Neuronal stem cell (in vitro differentiated cells): ENCODE results near the gene BCL2L14.

Source experiments
- DNase-seq: peaks from one replicate; pipeline ENCODE4 v3.0.0-alpha.2; 2013; ENCODE audit warnings: low spot score
- H2AFZ ChIP-seq: one replicate; pipeline ENCODE4 v1.6.1; 2013; ENCODE audit warnings: mild to moderate bottlenecking, low read length, inconsistent platforms
- H2AK5ac ChIP-seq: 2 replicates; pipeline ENCODE4 v1.6.1; 2013; ENCODE audit warnings: low read depth, mild to moderate bottlenecking, inconsistent platforms, low read length, moderate library complexity, mixed read lengths
- H2BK120ac ChIP-seq: 2 replicates; pipeline ENCODE4 v1.6.1; 2013; ENCODE audit warnings: low read depth, mild to moderate bottlenecking, inconsistent platforms, low read length, moderate library complexity, mixed read lengths
- H2BK12ac ChIP-seq: one replicate; pipeline ENCODE4 v1.6.1; 2013; ENCODE audit warnings: low read length, inconsistent platforms
- H2BK15ac ChIP-seq: 2 replicates; pipeline ENCODE4 v1.6.1; 2013; ENCODE audit warnings: mild to moderate bottlenecking, low read length, inconsistent platforms, mixed read lengths
- H2BK5ac ChIP-seq: one replicate; pipeline ENCODE4 v1.6.1; 2013; ENCODE audit warnings: inconsistent platforms, mild to moderate bottlenecking, low read length, moderate library complexity
- H3K14ac ChIP-seq: one replicate; pipeline ENCODE4 v1.6.1; 2013; ENCODE audit warnings: low read length, inconsistent platforms
- H3K18ac ChIP-seq: 2 replicates; pipeline ENCODE4 v1.6.1; 2013; ENCODE audit warnings: low read length, inconsistent platforms
- H3K23ac ChIP-seq: 2 replicates; pipeline ENCODE4 v1.6.1; 2013; ENCODE audit warnings: low read depth, mild to moderate bottlenecking, mixed read lengths, low read length, inconsistent platforms; ENCODE audit not compliant: poor library complexity
- H3K27ac ChIP-seq: replicated peaks from 3 replicates; pipeline ENCODE4 v1.5.1; 2013; ENCODE audit warnings: low read length, inconsistent platforms
- H3K27me3 ChIP-seq, 3 experiments: 2 replicates each; pipeline ENCODE4 v1.6.1; 2013; ENCODE audit warnings: low read length in 3 of 3, mild to moderate bottlenecking in 2 of 3, inconsistent platforms in 1 of 3, low read depth in 1 of 3, mixed read lengths in 1 of 3, moderate library complexity in 1 of 3; ENCODE audit not compliant: control insufficient read depth in 3 of 3, insufficient read depth in 3 of 3
- H3K36me3 ChIP-seq, 2 donors: replicated peaks in 1 of 2; 2 replicates each; pipeline ENCODE4 v1.6.1; 2013; ENCODE audit warnings: low read length in 2 of 2; ENCODE audit not compliant: control insufficient read depth in 2 of 2, insufficient read depth in 2 of 2
- H3K4ac ChIP-seq: 2 replicates; pipeline ENCODE4 v1.6.1; 2013; ENCODE audit warnings: inconsistent platforms, mild to moderate bottlenecking, low read length, moderate library complexity
- H3K4me1 ChIP-seq, 2 donors: 1 replicate in 1 of 2; 2 replicates in 1 of 2; pipeline ENCODE4 v1.6.1; 2013; ENCODE audit warnings: low read length in 2 of 2, low read depth in 1 of 2; ENCODE audit not compliant: control insufficient read depth in 2 of 2, insufficient read depth in 1 of 2
- H3K4me2 ChIP-seq: one replicate; pipeline ENCODE4 v1.6.1; 2013; ENCODE audit warnings: mild to moderate bottlenecking, low read length, inconsistent platforms; ENCODE audit not compliant: insufficient read depth, poor library complexity, severe bottlenecking
- H3K4me3 ChIP-seq, 2 donors: 2 replicates each; pipeline ENCODE4 v1.5.1; 2013; ENCODE audit warnings: low read length in 2 of 2, mild to moderate bottlenecking in 2 of 2, inconsistent platforms in 1 of 2, moderate library complexity in 1 of 2
- H3K79me1 ChIP-seq: one replicate; pipeline ENCODE4 v1.6.1; 2013; ENCODE audit warnings: low read depth, mild to moderate bottlenecking, inconsistent platforms, low read length, moderate library complexity
- H3K9ac ChIP-seq: one replicate; pipeline ENCODE4 v1.6.1; 2013; ENCODE audit warnings: mild to moderate bottlenecking, low read depth, low read length, inconsistent platforms; ENCODE audit not compliant: poor library complexity
- H3K9me3 ChIP-seq, 2 donors: replicated peaks in 1 of 2; 2 replicates each; pipeline versions ENCODE3 to v1.6.1; 2013; ENCODE audit warnings: low read length in 2 of 2, mild to moderate bottlenecking in 2 of 2, inconsistent platforms in 1 of 2, low read depth in 1 of 2, mixed read lengths in 1 of 2, moderate library complexity in 1 of 2; ENCODE audit not compliant: control insufficient read depth in 2 of 2, insufficient read depth in 1 of 2
- H4K8ac ChIP-seq: one replicate; pipeline ENCODE4 v1.6.1; 2013; ENCODE audit warnings: low read depth, mild to moderate bottlenecking, inconsistent platforms, low read length, moderate library complexity
- H4K91ac ChIP-seq: one replicate; pipeline ENCODE4 v1.6.1; 2013; ENCODE audit warnings: low read length, low read depth, mild to moderate bottlenecking, inconsistent platforms; ENCODE audit not compliant: poor library complexity
- WGBS, 2 donors: extraction: QIAGEN DNeasy Blood & Tissue Kit; methylation state at CpG; one replicate each; pipeline ENCODE4 v1.1.7; 2013; ENCODE audit warnings: missing lambda C conversion rate in 2 of 2, mixed read lengths in 1 of 2; ENCODE audit not compliant: insufficient read length in 2 of 2, insufficient replicate concordance in 1 of 2; ENCODE audit errors: extremely low coverage in 2 of 2; 5-methylcytosine and 5-hydroxymethylcytosine counted together

BCL2L14 gene

GRCh38 chr12:12054993-12055392, 15.7 kb upstream of the BCL2L14 start:
- no peaks in the 10 kb centered on the region for H3K36me3 ChIP-seq
- no peak overlapping the region for H3K9ac ChIP-seq
- no peak overlapping the region for H2BK12ac ChIP-seq
- no peak overlapping the region for H3K27ac ChIP-seq
- H3K4ac ChIP-seq = no peak overlapping the region
- peaks cover 0 to 1% of the 10 kb centered on the region in 2 donors for H3K4me1 ChIP-seq
- no peak overlapping the region for H3K23ac ChIP-seq
- no peaks in the 10 kb centered on the region for H3K9me3 ChIP-seq
- no peak overlapping the region for H2AK5ac ChIP-seq
- H2AFZ ChIP-seq = no peak overlapping the region
- H2BK120ac ChIP-seq = no peak overlapping the region
- no peak overlapping the region for H3K4me2 ChIP-seq
- no peak overlapping the region for H4K91ac ChIP-seq
- WGBS, 2 donors = no CpG with 5 or more reads among the region's 5 CpGs
- H3K14ac ChIP-seq = no peak overlapping the region
- no peak for DNase-seq
- H3K79me1 ChIP-seq = no peaks in the 10 kb centered on the region
- H2BK15ac ChIP-seq = no peak overlapping the region
- H4K8ac ChIP-seq = no peak overlapping the region
- no peak overlapping the region for H2BK5ac ChIP-seq
- no peaks in the 10 kb centered on the region for H3K27me3 ChIP-seq
- H3K18ac ChIP-seq = no peak overlapping the region
- H3K4me3 ChIP-seq = no peak overlapping the region

- Histone ChIP-seq H3K27me3 (no peaks in the 10 kb centered on the region), H3K4me1 (peaks cover 0 to 1% of the 10 kb centered on the region in 2 donors), H4K8ac (no peak overlapping the region), H3K9ac (no peak overlapping the region), H3K23ac (no peak overlapping the region), H2BK5ac (no peak overlapping the region), H3K79me1 (no peaks in the 10 kb centered on the region), H2AFZ (no peak overlapping the region), H2BK15ac (no peak overlapping the region), H3K4ac (no peak overlapping the region), H3K4me2 (no peak overlapping the region), H4K91ac (no peak overlapping the region), H2AK5ac (no peak overlapping the region), H2BK12ac (no peak overlapping the region), H3K36me3 (no peaks in the 10 kb centered on the region), H3K9me3 (no peaks in the 10 kb centered on the region), H3K18ac (no peak overlapping the region), H3K27ac (no peak overlapping the region), H2BK120ac (no peak overlapping the region), H3K4me3 (no peak overlapping the region), H3K14ac (no peak overlapping the region)
- no CpG with 5 or more reads among the region's 4 CpGs for WGBS, 2 donors
- no peak for DNase-seq
These were observed 13.8 kb upstream of the BCL2L14 start for GRCh38 chr12:12056951-12057350.

- H2AFZ ChIP-seq = no peak overlapping the region
- no CpG with 5 or more reads among the region's 4 CpGs for WGBS, 2 donors
- no peak overlapping the region for H4K8ac ChIP-seq
- H3K4me1 ChIP-seq = no peaks in the 10 kb centered on the region
- no peak overlapping the region for H2BK120ac ChIP-seq
- no peak overlapping the region for H3K4ac ChIP-seq
- no peak for DNase-seq
- no peaks in the 10 kb centered on the region for H3K27me3 ChIP-seq
- no peak overlapping the region for H2AK5ac ChIP-seq
- no peak overlapping the region for H3K27ac ChIP-seq
- H3K14ac ChIP-seq = no peak overlapping the region
- no peak overlapping the region for H2BK5ac ChIP-seq
- no peaks in the 10 kb centered on the region for H3K9me3 ChIP-seq
- H3K4me2 ChIP-seq = no peak overlapping the region
- no peak overlapping the region for H2BK12ac ChIP-seq
- no peak overlapping the region for H3K4me3 ChIP-seq
- no peak overlapping the region for H4K91ac ChIP-seq
- no peak overlapping the region for H3K9ac ChIP-seq
- H3K36me3 ChIP-seq = no peaks in the 10 kb centered on the region
- no peak overlapping the region for H3K23ac ChIP-seq
- H2BK15ac ChIP-seq = no peak overlapping the region
- H3K18ac ChIP-seq = no peak overlapping the region
- H3K79me1 ChIP-seq = no peaks in the 10 kb centered on the region
These were observed 6.1 kb upstream of the BCL2L14 start for GRCh38 chr12:12064596-12064995.

- no peaks in the 10 kb centered on the region for H3K4me1 ChIP-seq
- H2BK120ac ChIP-seq = no peak overlapping the region
- no peak overlapping the region for H2AFZ ChIP-seq
- no peak overlapping the region for H2BK5ac ChIP-seq
- H3K14ac ChIP-seq = no peak overlapping the region
- no CpG with 5 or more reads among the region's 6 CpGs for WGBS, 2 donors
- no peak overlapping the region for H2BK12ac ChIP-seq
- no peaks in the 10 kb centered on the region for H3K79me1 ChIP-seq
- H2BK15ac ChIP-seq = no peak overlapping the region
- H2AK5ac ChIP-seq = no peak overlapping the region
- H3K18ac ChIP-seq = no peak overlapping the region
- no peak overlapping the region for H4K91ac ChIP-seq
- no peak overlapping the region for H3K4me2 ChIP-seq
- H3K4ac ChIP-seq = no peak overlapping the region
- DNase-seq = no peak
- H3K27me3 ChIP-seq = no peaks in the 10 kb centered on the region
- H3K4me3 ChIP-seq = no peak overlapping the region
- no peak overlapping the region for H3K23ac ChIP-seq
- H3K27ac ChIP-seq = no peak overlapping the region
- H3K9me3 ChIP-seq = no peaks in the 10 kb centered on the region
- H3K9ac ChIP-seq = no peak overlapping the region
- H4K8ac ChIP-seq = no peak overlapping the region
- no peaks in the 10 kb centered on the region for H3K36me3 ChIP-seq
These were observed 2.0 kb upstream of the BCL2L14 start for GRCh38 chr12:12068751-12069150.
